IMR-90 (cell line): ENCODE data around the gene WDFY2. TPM values are rescaled to one million over a fixed set of nuclear protein-coding genes. Genes with fewer than 3 reads are reported as not detected.

Source experiments
- ATAC-seq: fragments of 200-7000 bp; cut with Tn5 transposase; 2 replicates; pipeline ENCODE4 v1.9.1; 2020; ENCODE audit warnings: low read depth, mild to moderate bottlenecking, moderate library complexity
- BruUV-seq: library from RNA; stranded (reverse); fragments of 400-500 nt; replicated peaks from 2 replicates; lab custom pipeline; 2021; lab: Mats Ljungman, UMichigan
- CTCF ChIA-PET: fragments of 300-600 bp; formaldehyde crosslinking; extraction: SDS; loops from one replicate; lab custom pipeline; 2021; ENCODE audit warnings: antibody characterized with exemption; lab: Yijun Ruan, JAX
- POLR2A ChIA-PET: fragments of 300-600 bp; sonication (Branson Sonifier 250); formaldehyde crosslinking; loops from one replicate; lab custom pipeline; 2022; ENCODE audit warnings: antibody characterized with exemption; ENCODE audit not compliant: unreplicated experiment; lab: Charles Lee
- DNase-seq: peaks from one replicate; pipeline ENCODE4 v3.0.0; 2013
- H2AFZ ChIP-seq: replicated peaks from 2 replicates; pipeline ENCODE3; 2013; ENCODE audit warnings: low read length, mild to moderate bottlenecking; ENCODE audit not compliant: poor library complexity
- H2AK5ac ChIP-seq: 2 replicates; pipeline ENCODE4 v1.6.1; 2013; ENCODE audit warnings: low read depth, low read length, inconsistent platforms
- H2AK9ac ChIP-seq: replicated peaks from 2 replicates; pipeline ENCODE3; 2013; ENCODE audit warnings: mild to moderate bottlenecking, low read depth, low read length, moderate library complexity; ENCODE audit not compliant: poor library complexity
- H2BK120ac ChIP-seq: 2 replicates; pipeline ENCODE4 v1.6.1; 2013; ENCODE audit warnings: low read depth, low read length, inconsistent platforms
- H2BK15ac ChIP-seq: 3 replicates; pipeline ENCODE4 v1.6.1; 2013; ENCODE audit warnings: low read depth, low read length, inconsistent platforms
- H2BK20ac ChIP-seq: 2 replicates; pipeline ENCODE4 v1.6.1; 2013; ENCODE audit warnings: low read depth, mild to moderate bottlenecking, inconsistent platforms, low read length, moderate library complexity
- H2BK5ac ChIP-seq: 2 replicates; pipeline ENCODE4 v1.6.1; 2013; ENCODE audit warnings: mild to moderate bottlenecking, low read depth, low read length, inconsistent platforms; ENCODE audit not compliant: poor library complexity, severe bottlenecking
- H3K14ac ChIP-seq: replicated peaks from 2 replicates; pipeline ENCODE4 v1.6.1; 2013; ENCODE audit warnings: low read depth, low read length, inconsistent platforms
- H3K18ac ChIP-seq: 2 replicates; pipeline ENCODE4 v1.6.1; 2013; ENCODE audit warnings: low read depth, low read length, control low read depth
- H3K23ac ChIP-seq: 2 replicates; pipeline ENCODE4 v1.6.1; 2013; ENCODE audit warnings: low read depth, low read length, inconsistent platforms
- H3K27ac ChIP-seq: 2 replicates; pipeline ENCODE4 v1.5.1; 2013; ENCODE audit warnings: mild to moderate bottlenecking, control low read depth, low read length; ENCODE audit not compliant: insufficient read depth
- H3K27me3 ChIP-seq: 2 replicates; pipeline ENCODE4 v1.6.1; 2013; ENCODE audit warnings: low read length; ENCODE audit not compliant: control insufficient read depth, insufficient read depth
- H3K36me3 ChIP-seq: 2 replicates; pipeline ENCODE4 v1.6.1; 2013; ENCODE audit warnings: low read length, mixed read lengths; ENCODE audit not compliant: control insufficient read depth, insufficient read depth
- H3K4ac ChIP-seq: 2 replicates; pipeline ENCODE4 v1.6.1; 2013; ENCODE audit warnings: low read depth, low read length, inconsistent platforms
- H3K4me1 ChIP-seq: 2 replicates; pipeline ENCODE4 v1.6.1; 2013; ENCODE audit warnings: low read length, mixed read lengths; ENCODE audit not compliant: control insufficient read depth, insufficient read depth
- H3K4me2 ChIP-seq: 2 replicates; pipeline ENCODE4 v1.6.1; 2013; ENCODE audit warnings: low read depth, mild to moderate bottlenecking, control low read depth, low read length, moderate library complexity
- H3K4me3 ChIP-seq: 2 replicates; pipeline ENCODE4 v1.5.1; 2013; ENCODE audit warnings: low read depth, mild to moderate bottlenecking, control low read depth, low read length, moderate library complexity; ENCODE audit not compliant: insufficient read depth
- H3K56ac ChIP-seq: 2 replicates; pipeline ENCODE4 v1.6.1; 2013; ENCODE audit warnings: low read length, inconsistent platforms; ENCODE audit not compliant: insufficient read depth; ENCODE audit errors: extremely low read depth
- H3K79me1 ChIP-seq, 2 experiments: 2 replicates each; pipeline ENCODE4 v1.6.1; 2013; ENCODE audit warnings: low read length in 2 of 2, inconsistent platforms in 1 of 2, low read depth in 1 of 2
- H3K9ac ChIP-seq: 2 replicates; pipeline ENCODE4 v1.6.1; 2013; ENCODE audit warnings: low read depth, low read length, control low read depth
- H3K9me1 ChIP-seq: 2 replicates; pipeline ENCODE4 v1.6.1; 2013; ENCODE audit warnings: low read length, inconsistent platforms; ENCODE audit not compliant: insufficient read depth
- H3K9me3 ChIP-seq: 2 replicates; pipeline ENCODE4 v1.6.1; 2013; ENCODE audit warnings: low read length; ENCODE audit not compliant: control insufficient read depth, insufficient read depth
- H4K20me1 ChIP-seq: 2 replicates; pipeline ENCODE4 v1.6.1; 2013; ENCODE audit warnings: low read length, inconsistent platforms; ENCODE audit not compliant: insufficient read depth
- H4K5ac ChIP-seq: 2 replicates; pipeline ENCODE4 v1.6.1; 2013; ENCODE audit warnings: mild to moderate bottlenecking, low read depth, low read length, control low read depth
- H4K8ac ChIP-seq, 2 experiments: 2 replicates each; pipeline ENCODE4 v1.6.1; 2013; ENCODE audit warnings: low read depth in 2 of 2, low read length in 2 of 2, control low read depth in 1 of 2, inconsistent platforms in 1 of 2
- H4K91ac ChIP-seq: 2 replicates; pipeline ENCODE4 v1.6.1; 2013; ENCODE audit warnings: low read depth, low read length, inconsistent platforms; ENCODE audit not compliant: insufficient read depth
- BHLHE40 ChIP-seq: fragments of 150-350 bp; IDR thresholded peaks from 2 replicates; pipeline ENCODE4 v1.6.1; 2016; ENCODE audit warnings: mild to moderate bottlenecking, low read depth, low read length
- CEBPB ChIP-seq: IDR thresholded peaks from 2 replicates; pipeline ENCODE4 v1.6.1; 2012; ENCODE audit warnings: low read depth, low read length, improper control_type of control experiment
- CHD1 ChIP-seq: IDR thresholded peaks from 2 replicates; pipeline ENCODE4 v1.6.1; 2012; ENCODE audit warnings: low read depth, low read length, improper control_type of control experiment
- MAFK ChIP-seq: IDR thresholded peaks from 2 replicates; pipeline ENCODE4 v1.6.1; 2012; ENCODE audit warnings: low read depth, low read length, improper control_type of control experiment
- MAZ ChIP-seq: IDR thresholded peaks from 2 replicates; pipeline ENCODE4 v1.6.1; 2012; ENCODE audit warnings: low read depth, mild to moderate bottlenecking, low read length, improper control_type of control experiment, moderate library complexity, borderline replicate concordance
- SMC3 ChIP-seq: fragments of 150-350 bp; IDR thresholded peaks from 2 replicates; pipeline ENCODE4 v1.6.1; 2016; ENCODE audit warnings: low read depth, mild to moderate bottlenecking, antibody characterized with exemption, low read length, moderate library complexity
- WGBS, 2 experiments: methylation state at CpG; one replicate each; pipeline versions ENCODE4 v1.1.5 to v1.1.7; 2013; ENCODE audit warnings: missing lambda C conversion rate in 2 of 2; ENCODE audit not compliant: insufficient read length in 1 of 2; ENCODE audit errors: extremely low coverage in 2 of 2; 5-methylcytosine and 5-hydroxymethylcytosine counted together
- dilution Hi-C: fragments of 300-500 bp; cut with HindIII; formaldehyde crosslinking; loops from one replicate; pipeline ENCODE4 v1.14.3; 2018; ENCODE audit warnings: low sequenced_read_pairs; ENCODE audit not compliant: unreplicated experiment
- in situ Hi-C: fragments of 300-500 bp; cut with MboI; formaldehyde crosslinking; loops from 3 replicates; pipeline ENCODE4 v1.14.3; 2019; ENCODE audit warnings: low sequenced_read_pairs, inconsistent platforms, mixed read lengths
- intact Hi-C: fragments of 100-400 bp; cut with micrococcal nuclease; formaldehyde crosslinking; loops from 2 replicates; pipeline ENCODE4 v1.10.0; 2022
- polyA plus RNA-seq, 3 experiments: library from polyadenylated mRNA; depleted of rRNA; stranded (reverse); fragments of >200 nt; gene quantifications; 2 replicates each; pipeline ENCODE4 v1.2.3, GENCODE V29; 2012; ENCODE audit warnings: low replicate concordance in 1 of 3
- total RNA-seq: library from RNA; depleted of rRNA; stranded (reverse); fragments of >200 nt; gene quantifications from 2 replicates; pipeline ENCODE4 v1.2.3, GENCODE V29; 2012
- TF ChIP-seq, protein P1 (sequence below): conservative IDR thresholded peaks from 2 replicates; pipeline ENCODE4 v1.5.1; 2012; ENCODE audit warnings: mild to moderate bottlenecking, low read depth, low read length, improper control_type of control experiment

Gene WDFY2
- total and polyA plus RNA-seq, 2 of the 4 experiments (the other 2 are of a cell fraction): 4.3 to 5.4 TPM

DNA sequence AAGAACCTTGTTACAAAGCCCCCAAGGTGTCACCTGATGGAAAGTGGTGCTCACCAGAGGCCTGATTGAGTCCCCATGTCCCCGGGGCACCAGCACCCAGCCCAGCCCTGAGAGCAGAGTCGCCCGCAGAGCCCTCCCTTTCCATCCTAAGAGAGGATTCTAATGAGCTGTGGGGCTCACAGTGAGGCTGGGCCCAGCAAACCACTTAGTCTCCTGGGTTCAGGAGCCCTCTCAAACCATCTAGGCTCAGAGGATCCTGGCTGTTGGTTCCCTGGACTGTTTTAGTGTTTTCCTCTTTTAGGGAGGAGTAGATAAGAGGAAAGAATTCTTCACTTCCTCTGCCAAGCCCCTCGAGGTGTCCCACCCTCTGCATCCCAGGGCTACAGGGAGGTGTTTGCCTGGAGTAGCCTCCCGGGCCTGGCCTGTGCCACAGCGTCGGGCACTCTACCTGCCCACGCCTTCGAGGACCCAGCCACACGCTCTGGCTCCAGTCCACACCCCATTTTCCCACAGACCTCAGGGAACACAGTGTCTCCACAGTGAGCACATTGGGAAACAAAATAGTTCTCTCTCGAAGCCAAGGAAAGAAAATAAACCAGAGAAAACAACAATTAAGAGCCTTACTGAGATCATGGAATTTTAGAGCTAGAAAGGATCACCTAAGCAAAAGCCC is 185.3 kb downstream of the WDFY2 start:
- Histone ChIP-seq H2BK120ac (no peak overlapping the region), H3K4me3 (no peak overlapping the region)
- intact Hi-C loops: loop anchor here (10.0 kb wide), 1 partner anchor 315 kb away; the partner anchor contains the start of gene INTS6

More for the DNA sequence above, 185.3 kb downstream of the WDFY2 start:
- no TSS peak for BruUV-seq
- Histone ChIP-seq H2BK15ac (no peak overlapping the region), H2BK20ac (no peak overlapping the region), H4K91ac (no peak overlapping the region), H3K23ac (no peak overlapping the region), H3K27me3 (peaks cover 6% of the 10 kb centered on the region; the same call in 1 of the 2 replicates), H2AK9ac (no peak overlapping the region), H3K9ac (no peak overlapping the region), H3K9me1 (peaks cover 16% of the 10 kb centered on the region), H3K9me3 (no peaks in the 10 kb centered on the region), H3K4ac (no peak overlapping the region), H2BK5ac (no peak overlapping the region), H4K5ac (no peak overlapping the region), H3K4me1 (peaks cover 9% of the 10 kb centered on the region), H4K20me1 (peaks cover 5% of the 10 kb centered on the region), H3K14ac (no peak overlapping the region), H3K27ac (no peak overlapping the region), H3K79me1 (peaks cover 4 to 26% of the 10 kb centered on the region in 2 experiments; a peak in 2 of 4 replicates), H2AK5ac (no peak overlapping the region), H3K36me3 (no peaks in the 10 kb centered on the region; the same call in 1 of the 2 replicates), H3K4me2 (no peak overlapping the region), H2AFZ (no peak overlapping the region), H4K8ac (no peak overlapping the region), H3K18ac (no peak overlapping the region), H3K56ac (no peak overlapping the region)
- in situ Hi-C loops: no loop called here
- ATAC-seq: no peak
- TF ChIP-seq CEBPB: no peak
- TF ChIP-seq BHLHE40: no peak
- TF ChIP-seq, protein P1, sequence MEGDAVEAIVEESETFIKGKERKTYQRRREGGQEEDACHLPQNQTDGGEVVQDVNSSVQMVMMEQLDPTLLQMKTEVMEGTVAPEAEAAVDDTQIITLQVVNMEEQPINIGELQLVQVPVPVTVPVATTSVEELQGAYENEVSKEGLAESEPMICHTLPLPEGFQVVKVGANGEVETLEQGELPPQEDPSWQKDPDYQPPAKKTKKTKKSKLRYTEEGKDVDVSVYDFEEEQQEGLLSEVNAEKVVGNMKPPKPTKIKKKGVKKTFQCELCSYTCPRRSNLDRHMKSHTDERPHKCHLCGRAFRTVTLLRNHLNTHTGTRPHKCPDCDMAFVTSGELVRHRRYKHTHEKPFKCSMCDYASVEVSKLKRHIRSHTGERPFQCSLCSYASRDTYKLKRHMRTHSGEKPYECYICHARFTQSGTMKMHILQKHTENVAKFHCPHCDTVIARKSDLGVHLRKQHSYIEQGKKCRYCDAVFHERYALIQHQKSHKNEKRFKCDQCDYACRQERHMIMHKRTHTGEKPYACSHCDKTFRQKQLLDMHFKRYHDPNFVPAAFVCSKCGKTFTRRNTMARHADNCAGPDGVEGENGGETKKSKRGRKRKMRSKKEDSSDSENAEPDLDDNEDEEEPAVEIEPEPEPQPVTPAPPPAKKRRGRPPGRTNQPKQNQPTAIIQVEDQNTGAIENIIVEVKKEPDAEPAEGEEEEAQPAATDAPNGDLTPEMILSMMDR: no peak
- no peak for TF ChIP-seq CHD1
- no peak for TF ChIP-seq MAZ
- TF ChIP-seq MAFK: no peak
- TF ChIP-seq SMC3: no peak
- WGBS, 2 experiments: 82% methylated on average over 2 of the region's 11 CpGs; no CpG with 5 or more reads in 1 of the 2 experiments
- dilution Hi-C loops: no loop called here
- ChIA-PET POLR2A (no interaction called here), CTCF (no interaction called here)
- no peak for DNase-seq
